ENCODE measurements around the gene MTFR1L.

- TF ChIP-seq, protein P1, sequence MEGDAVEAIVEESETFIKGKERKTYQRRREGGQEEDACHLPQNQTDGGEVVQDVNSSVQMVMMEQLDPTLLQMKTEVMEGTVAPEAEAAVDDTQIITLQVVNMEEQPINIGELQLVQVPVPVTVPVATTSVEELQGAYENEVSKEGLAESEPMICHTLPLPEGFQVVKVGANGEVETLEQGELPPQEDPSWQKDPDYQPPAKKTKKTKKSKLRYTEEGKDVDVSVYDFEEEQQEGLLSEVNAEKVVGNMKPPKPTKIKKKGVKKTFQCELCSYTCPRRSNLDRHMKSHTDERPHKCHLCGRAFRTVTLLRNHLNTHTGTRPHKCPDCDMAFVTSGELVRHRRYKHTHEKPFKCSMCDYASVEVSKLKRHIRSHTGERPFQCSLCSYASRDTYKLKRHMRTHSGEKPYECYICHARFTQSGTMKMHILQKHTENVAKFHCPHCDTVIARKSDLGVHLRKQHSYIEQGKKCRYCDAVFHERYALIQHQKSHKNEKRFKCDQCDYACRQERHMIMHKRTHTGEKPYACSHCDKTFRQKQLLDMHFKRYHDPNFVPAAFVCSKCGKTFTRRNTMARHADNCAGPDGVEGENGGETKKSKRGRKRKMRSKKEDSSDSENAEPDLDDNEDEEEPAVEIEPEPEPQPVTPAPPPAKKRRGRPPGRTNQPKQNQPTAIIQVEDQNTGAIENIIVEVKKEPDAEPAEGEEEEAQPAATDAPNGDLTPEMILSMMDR (IDR thresholded peaks at IDR 0.05), result no peak
- TF ChIP-seq SIN3A (IDR thresholded peaks at IDR 0.05; ENCODE audit: borderline replicate concordance, low read depth, low read length) (no peak), JUND (IDR thresholded peaks at IDR 0.05) (no peak), TAF1 (IDR thresholded peaks at IDR 0.05; ENCODE audit: borderline replicate concordance, low read depth, low read length) (no peak), NFIC (IDR thresholded peaks at IDR 0.05; ENCODE audit: borderline replicate concordance) (no peak), MAX (IDR thresholded peaks at IDR 0.05; ENCODE audit: low read depth) (no peak), FOXJ3 (CRISPR knock-in tag; IDR thresholded peaks at IDR 0.05) (no peak), MEF2A (IDR thresholded peaks at IDR 0.05; ENCODE audit: borderline replicate concordance, low read depth) (no peak), MXI1 (IDR thresholded peaks at IDR 0.05; ENCODE audit: low read depth, low read length) (no peak), POLR2AphosphoS5 (IDR thresholded peaks at IDR 0.05; ENCODE audit: low read depth, low read length) (no peak), CHD2 (IDR thresholded peaks at IDR 0.05; ENCODE audit: low read length, partially characterized antibody) (no peak), USF2 (IDR thresholded peaks at IDR 0.05; ENCODE audit: borderline replicate concordance, low read depth, low read length) (no peak), GABPA (IDR thresholded peaks at IDR 0.05; ENCODE audit: low read depth) (no peak), IRF3 (IDR thresholded peaks at IDR 0.05; ENCODE audit: low read depth, low read length) (no peak)
These were observed 25.9 kb downstream of the MTFR1L start for GRCh38 chr1:25845664-25846063.
